ENCODE measurements around the gene TK1. TPM values are rescaled to one million over a fixed set of nuclear protein-coding genes. Genes with fewer than 3 reads are reported as not detected.

TK1 gene
- polyA plus RNA-seq, 1 of the 3 experiments (the other 2 are of a cell fraction): 112 TPM

GRCh38 chr17:78148286-78149016 lies 38.4 kb downstream of the TK1 start:
- H3K9me2 ChIP-seq: no peaks in the 10 kb centered on the region
- no peak overlapping the region for H2AFZ ChIP-seq (ENCODE audit: low read depth)
- no peak overlapping the region for H3K4me2 ChIP-seq
- no peak overlapping the region for H3K4me3 ChIP-seq (ENCODE audit: low read depth in 2 of 2, low read length in 1 of 2)
- ChIA-PET POLR2A (no interaction called here), CTCF (interaction anchor here (0.6 to 6.2 kb wide), 2 partner anchors 12 to 273 kb away, joined by 3 to 43 read pairs; no protein-coding TSS in a partner anchor)
- DNase-seq: no peak
- no peak overlapping the region for H3K27ac ChIP-seq (ENCODE audit: low read depth in 2 of 2, low read length in 1 of 2)
- TF ChIP-seq TEAD4 (IDR thresholded peaks at IDR 0.05; ENCODE audit: borderline replicate concordance, insufficient read depth) (no peak), TCF12 (IDR thresholded peaks at IDR 0.05) (no peak), CTCF (IDR thresholded peaks at IDR 0.05) (no peak), TAF1 (IDR thresholded peaks at IDR 0.05; ENCODE audit: borderline replicate concordance, low read depth, low read length) (no peak), JUND (IDR thresholded peaks at IDR 0.05) (no peak)
- no peaks in the 10 kb centered on the region for H3K79me2 ChIP-seq (ENCODE audit: insufficient read depth)
- H3K4me1 ChIP-seq (ENCODE audit: control insufficient read depth in 1 of 2, insufficient read depth in 2 of 2, low read depth in 1 of 2, low read length in 1 of 2): peaks cover 4 to 19% of the 10 kb centered on the region in 2 experiments; a peak in 1 of 4 replicates
- no peaks in the 10 kb centered on the region for H3K9me3 ChIP-seq
- H3K9ac ChIP-seq: no peak overlapping the region
- no peaks in the 10 kb centered on the region for H3K27me3 ChIP-seq (ENCODE audit: insufficient read depth)
- no peaks in the 10 kb centered on the region for H3K36me3 ChIP-seq (replicated peaks in 1 of 2; ENCODE audit: control insufficient read depth in 1 of 2, insufficient read depth in 2 of 2, low read length in 1 of 2)
- H3F3A ChIP-seq (replicated peaks; ENCODE audit: insufficient read depth): peaks cover 3% of the 10 kb centered on the region
- 83% methylated on average over 14 of the region's 14 CpGs for WGBS (ENCODE audit: low lambda C conversion rate)
- no peaks in the 10 kb centered on the region for H4K20me1 ChIP-seq (ENCODE audit: insufficient read depth)

GRCh38 chr17:78147315-78147998 lies 39.4 kb downstream of the TK1 start:
- H3K4me2 ChIP-seq: no peak overlapping the region
- no peaks in the 10 kb centered on the region for H3K27me3 ChIP-seq (ENCODE audit: insufficient read depth)
- H3K9ac ChIP-seq: no peak overlapping the region
- no peaks in the 10 kb centered on the region for H4K20me1 ChIP-seq (ENCODE audit: insufficient read depth)
- no peaks in the 10 kb centered on the region for H3K9me2 ChIP-seq
- 65% methylated on average over 8 of the region's 8 CpGs for WGBS (ENCODE audit: low lambda C conversion rate)
- no peaks in the 10 kb centered on the region for H3K36me3 ChIP-seq (replicated peaks in 1 of 2; ENCODE audit: control insufficient read depth in 1 of 2, insufficient read depth in 2 of 2, low read length in 1 of 2)
- no peaks in the 10 kb centered on the region for H3K9me3 ChIP-seq
- H2AFZ ChIP-seq (ENCODE audit: low read depth): no peak overlapping the region
- POLR2A ChIA-PET: no interaction called here
- H3K27ac ChIP-seq (ENCODE audit: low read depth in 2 of 2, low read length in 1 of 2): no peak overlapping the region
- H3K79me2 ChIP-seq (ENCODE audit: insufficient read depth): no peaks in the 10 kb centered on the region
- no peak for DNase-seq
- peaks cover 4 to 19% of the 10 kb centered on the region in 2 experiments; a peak in 1 of 4 replicates for H3K4me1 ChIP-seq (ENCODE audit: control insufficient read depth in 1 of 2, insufficient read depth in 2 of 2, low read depth in 1 of 2, low read length in 1 of 2)
- no peak overlapping the region for H3K4me3 ChIP-seq (ENCODE audit: low read depth in 2 of 2, low read length in 1 of 2)
- CTCF ChIA-PET: interaction anchor here (1.1 to 6.2 kb wide), 2 partner anchors 11 to 17 kb away, joined by 3 to 43 read pairs; partner anchors contain the start of gene TMC8
- peaks cover 3% of the 10 kb centered on the region for H3F3A ChIP-seq (replicated peaks; ENCODE audit: insufficient read depth)
- TF ChIP-seq SMC3 (IDR thresholded peaks at IDR 0.05; ENCODE audit: low read depth, low read length) (no peak), FOXM1 (IDR thresholded peaks at IDR 0.05; ENCODE audit: low read depth) (no peak), CHD2 (IDR thresholded peaks at IDR 0.05; ENCODE audit: low read length, partially characterized antibody) (no peak), FOXJ3 (CRISPR knock-in tag; IDR thresholded peaks at IDR 0.05) (no peak), USF2 (IDR thresholded peaks at IDR 0.05; ENCODE audit: borderline replicate concordance, low read depth, low read length) (no peak), RXRA (IDR thresholded peaks at IDR 0.05; ENCODE audit: borderline replicate concordance, low read depth) (no peak), FOSL2 (IDR thresholded peaks at IDR 0.05; ENCODE audit: borderline replicate concordance, low read depth) (no peak), EP300 (IDR thresholded peaks at IDR 0.05; ENCODE audit: borderline replicate concordance in 1 of 2, low read depth in 1 of 2, low read length in 1 of 2) (no peak), JUND (IDR thresholded peaks at IDR 0.05) (no peak), YY1 (IDR thresholded peaks at IDR 0.05; ENCODE audit: low read depth) (no peak), MEF2A (IDR thresholded peaks at IDR 0.05; ENCODE audit: borderline replicate concordance, low read depth) (no peak), NRF1 (IDR thresholded peaks at IDR 0.05; ENCODE audit: low read depth, low read length) (no peak), SIN3A (IDR thresholded peaks at IDR 0.05; ENCODE audit: borderline replicate concordance, low read depth, low read length) (no peak), RCOR1 (IDR thresholded peaks at IDR 0.05; ENCODE audit: low read length) (no peak), USF1 (IDR thresholded peaks at IDR 0.05; ENCODE audit: borderline replicate concordance, low read depth) (no peak)

All from SK-N-SH (cell line).